Measurements from ENCODE around the gene GOSR2.

- TF ChIP-seq CTCF (conservative IDR thresholded peaks at IDR 0.05; ENCODE audit: low read depth, low read length) = no peak
- no peak for TF ChIP-seq EZH2phosphoT487 (IDR thresholded peaks at IDR 0.05; ENCODE audit: borderline replicate concordance, low read length)
These were observed 55.0 kb downstream of the GOSR2 start for GRCh38 chr17:46977750-46978488.

Data from PC-3 (cell line).